ENCODE results near the gene PDSS2. TPM values are rescaled to one million over a fixed set of nuclear protein-coding genes. Genes with fewer than 3 reads are reported as not detected.
A peak's percentile ranks its signal among the peaks of the same experiment; 100 is the strongest.

The PDSS2 gene
- total RNA-seq, 1 experiment from 2014 or later: 10.2 TPM

GRCh38 chr6:107319906-107320530, 139.3 kb downstream of the PDSS2 start:
- TF ChIP-seq, protein P1, sequence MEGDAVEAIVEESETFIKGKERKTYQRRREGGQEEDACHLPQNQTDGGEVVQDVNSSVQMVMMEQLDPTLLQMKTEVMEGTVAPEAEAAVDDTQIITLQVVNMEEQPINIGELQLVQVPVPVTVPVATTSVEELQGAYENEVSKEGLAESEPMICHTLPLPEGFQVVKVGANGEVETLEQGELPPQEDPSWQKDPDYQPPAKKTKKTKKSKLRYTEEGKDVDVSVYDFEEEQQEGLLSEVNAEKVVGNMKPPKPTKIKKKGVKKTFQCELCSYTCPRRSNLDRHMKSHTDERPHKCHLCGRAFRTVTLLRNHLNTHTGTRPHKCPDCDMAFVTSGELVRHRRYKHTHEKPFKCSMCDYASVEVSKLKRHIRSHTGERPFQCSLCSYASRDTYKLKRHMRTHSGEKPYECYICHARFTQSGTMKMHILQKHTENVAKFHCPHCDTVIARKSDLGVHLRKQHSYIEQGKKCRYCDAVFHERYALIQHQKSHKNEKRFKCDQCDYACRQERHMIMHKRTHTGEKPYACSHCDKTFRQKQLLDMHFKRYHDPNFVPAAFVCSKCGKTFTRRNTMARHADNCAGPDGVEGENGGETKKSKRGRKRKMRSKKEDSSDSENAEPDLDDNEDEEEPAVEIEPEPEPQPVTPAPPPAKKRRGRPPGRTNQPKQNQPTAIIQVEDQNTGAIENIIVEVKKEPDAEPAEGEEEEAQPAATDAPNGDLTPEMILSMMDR (IDR thresholded peaks at IDR 0.05; ENCODE audit: unreplicated experiment): no peak
- no peaks in the 10 kb centered on the region for H3K36me3 Mint-ChIP-seq (ENCODE audit: insufficient read depth, unreplicated experiment)
- no TSS peak for BruUV-seq (replicated peaks)
- POLR2A ChIA-PET: interaction anchor here (1.4 kb wide), 1 partner anchor 139 kb away, joined by 3 read pairs; the partner anchor contains the start of gene PDSS2
- H3K4me1 Mint-ChIP-seq (ENCODE audit: insufficient read depth, unreplicated experiment): peaks cover 14% of the 10 kb centered on the region
- CTCF ChIA-PET: interaction anchor here (0.6 to 2.9 kb wide), 11 partner anchors 8 to 730 kb away, joined by 3 to 20 read pairs (median 5); no protein-coding TSS in a partner anchor
- no peak overlapping the region for H3K27ac Mint-ChIP-seq (ENCODE audit: low read depth, unreplicated experiment)
- no peak overlapping the region for H3K4me3 Mint-ChIP-seq (ENCODE audit: unreplicated experiment)
- no peaks in the 10 kb centered on the region for H3K9me3 Mint-ChIP-seq (ENCODE audit: unreplicated experiment)
- intact Hi-C loops (cut with micrococcal nuclease): loop anchor here (2.0 to 10.0 kb wide), 4 partner anchors 73 to 185 kb away; partner anchors contain the start of gene PDSS2
- no peaks in the 10 kb centered on the region for H3K27me3 Mint-ChIP-seq (ENCODE audit: insufficient read depth, unreplicated experiment)
- DNase-seq (ENCODE audit: unreplicated experiment): no peak

- H3K27ac Mint-ChIP-seq (ENCODE audit: low read depth, unreplicated experiment): no peak overlapping the region
- peak; percentile 69 for DNase-seq (ENCODE audit: unreplicated experiment)
- BruUV-seq (replicated peaks): no TSS peak
- TF ChIP-seq, protein P1 (IDR thresholded peaks at IDR 0.05; ENCODE audit: unreplicated experiment): peak; percentile 79
- no peaks in the 10 kb centered on the region for H3K27me3 Mint-ChIP-seq (ENCODE audit: insufficient read depth, unreplicated experiment)
- intact Hi-C loops (cut with micrococcal nuclease): loop anchor here (1.0 to 10.0 kb wide), 5 partner anchors 71 to 357 kb away; partner anchors contain the start of gene PDSS2
- H3K36me3 Mint-ChIP-seq (ENCODE audit: insufficient read depth, unreplicated experiment): no peaks in the 10 kb centered on the region
- CTCF ChIA-PET: interaction anchor here (0.5 to 2.9 kb wide), 55 partner anchors 8 to 923 kb away, joined by 3 to 20 read pairs (median 4); partner anchors contain the start of genes PDSS2 and SOBP
- H3K4me3 Mint-ChIP-seq (ENCODE audit: unreplicated experiment): no peak overlapping the region
- peaks cover 14% of the 10 kb centered on the region for H3K4me1 Mint-ChIP-seq (ENCODE audit: insufficient read depth, unreplicated experiment)
- POLR2A ChIA-PET: interaction anchor here (0.6 to 1.5 kb wide), 5 partner anchors 76 to 337 kb away, joined by 3 to 7 read pairs (median 4); partner anchors contain the start of gene PDSS2
- no peaks in the 10 kb centered on the region for H3K9me3 Mint-ChIP-seq (ENCODE audit: unreplicated experiment)
These were observed 141.1 kb downstream of the PDSS2 start for GRCh38 chr6:107318100-107318736.

GRCh38 chr6:107315114-107315513, 144.2 kb downstream of the PDSS2 start:
- Mint-ChIP-seq H3K27me3 (ENCODE audit: insufficient read depth, unreplicated experiment) (no peaks in the 10 kb centered on the region), H3K27ac (ENCODE audit: low read depth, unreplicated experiment) (no peak overlapping the region), H3K9me3 (ENCODE audit: unreplicated experiment) (no peaks in the 10 kb centered on the region), H3K36me3 (ENCODE audit: insufficient read depth, unreplicated experiment) (no peaks in the 10 kb centered on the region), H3K4me1 (ENCODE audit: insufficient read depth, unreplicated experiment) (peaks cover 8% of the 10 kb centered on the region), H3K4me3 (ENCODE audit: unreplicated experiment) (no peak overlapping the region)
- no peak for DNase-seq (ENCODE audit: unreplicated experiment)
- TF ChIP-seq, protein P1 (IDR thresholded peaks at IDR 0.05; ENCODE audit: unreplicated experiment): no peak
- no TSS peak for BruUV-seq (replicated peaks)
- ChIA-PET CTCF (no interaction called here), POLR2A (interaction anchor here (0.6 to 1.1 kb wide), 2 partner anchors 22 to 85 kb away, joined by 3 to 4 read pairs; no protein-coding TSS in a partner anchor)
- intact Hi-C loops (cut with micrococcal nuclease): loop anchor here (5.0 to 10.0 kb wide), 3 partner anchors 68 to 180 kb away; no protein-coding TSS in a partner anchor

DNA sequence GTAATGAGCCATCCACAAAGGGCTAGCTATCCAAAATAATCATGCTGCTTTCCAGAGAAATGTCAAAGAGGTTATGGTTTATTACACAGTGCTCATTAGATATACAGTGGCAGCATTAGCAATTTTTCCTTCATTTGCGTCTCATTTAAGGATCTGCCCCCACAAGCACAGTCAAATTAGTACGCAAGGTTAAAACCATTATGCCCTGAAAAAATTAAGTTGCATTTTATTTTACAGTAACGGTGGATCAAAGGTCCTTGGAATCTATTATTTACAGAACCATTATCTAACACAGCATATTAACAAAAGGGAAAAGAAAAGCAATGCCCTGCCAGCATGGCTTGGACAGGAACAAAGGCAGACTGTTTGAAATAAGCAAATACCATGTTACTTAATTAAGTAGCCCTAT, 144.8 kb downstream of the PDSS2 start:
- Mint-ChIP-seq H3K4me1 (ENCODE audit: insufficient read depth, unreplicated experiment) (peaks cover 8% of the 10 kb centered on the region), H3K36me3 (ENCODE audit: insufficient read depth, unreplicated experiment) (no peaks in the 10 kb centered on the region), H3K4me3 (ENCODE audit: unreplicated experiment) (no peak overlapping the region), H3K27me3 (ENCODE audit: insufficient read depth, unreplicated experiment) (no peaks in the 10 kb centered on the region), H3K27ac (ENCODE audit: low read depth, unreplicated experiment) (no peak overlapping the region), H3K9me3 (ENCODE audit: unreplicated experiment) (no peaks in the 10 kb centered on the region)
- no peak for DNase-seq (ENCODE audit: unreplicated experiment)
- ChIA-PET CTCF (interaction anchor here (0.5 to 0.9 kb wide), 2 partner anchors 66 to 129 kb away, joined by 3 to 4 read pairs; no protein-coding TSS in a partner anchor), POLR2A (no interaction called here)
- intact Hi-C loops (cut with micrococcal nuclease): loop anchor here (10.0 kb wide), 1 partner anchor 180 kb away; no protein-coding TSS in a partner anchor
- no TSS peak for BruUV-seq (replicated peaks)
- TF ChIP-seq, protein P1 (IDR thresholded peaks at IDR 0.05; ENCODE audit: unreplicated experiment): no peak
